ENCODE data around the gene ABCG1. TPM values are rescaled to one million over a fixed set of nuclear protein-coding genes. Genes with fewer than 3 reads are reported as not detected.

ABCG1 gene
- total RNA-seq, 1 experiment from 2014 or later = 5.6 TPM

DNA sequence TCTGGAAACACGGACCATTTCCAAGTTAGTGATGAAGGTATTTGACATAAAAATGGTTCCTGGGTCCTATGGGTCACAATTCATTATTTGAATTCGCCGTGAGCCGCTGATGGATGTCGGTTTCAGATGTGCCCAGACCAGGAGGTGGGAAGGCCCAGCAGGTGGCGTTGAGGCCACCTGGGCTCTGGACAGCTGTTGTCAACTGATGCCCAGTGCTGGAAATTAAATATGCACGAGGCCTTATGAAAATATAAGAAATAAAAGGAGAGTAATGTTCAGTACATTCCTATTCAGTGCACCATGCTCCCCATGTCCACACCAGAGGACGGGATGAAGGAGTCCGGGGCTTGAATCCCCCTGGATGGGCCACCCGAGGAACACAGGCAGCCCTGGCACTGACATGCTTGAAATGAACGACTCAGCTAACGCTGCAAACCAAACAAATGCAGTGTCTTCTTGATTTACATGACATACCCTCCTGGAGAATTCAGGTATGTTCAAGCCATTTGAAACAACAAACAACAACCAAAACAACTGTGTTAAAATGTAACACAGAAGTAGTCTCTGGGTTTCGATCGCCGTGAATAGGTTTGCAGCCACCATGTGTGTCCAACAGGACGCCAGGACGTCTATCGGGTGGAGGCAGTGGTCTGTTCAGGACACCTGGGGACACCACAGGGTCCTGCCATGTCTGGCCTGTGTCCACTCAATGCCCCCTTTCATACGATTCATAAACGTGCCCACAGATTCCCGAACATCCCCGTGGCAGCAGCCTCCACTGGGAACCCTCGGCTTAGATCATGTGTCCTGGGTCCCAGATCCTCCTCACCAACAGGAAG lies 90.2 kb downstream of the ABCG1 start:
- no peaks in the 10 kb centered on the region for H4K20me1 ChIP-seq (ENCODE audit: insufficient read depth)
- H2AFZ ChIP-seq = 0 out of 2 replicates have a peak overlapping the region, but pooled peaks have one; percentile 5
- no peak overlapping the region for H3K27ac ChIP-seq
- no peaks in the 10 kb centered on the region for H3K4me1 ChIP-seq (replicated peaks; ENCODE audit: insufficient read depth)
- DNase-seq = no peak
- TF ChIP-seq, protein P1, sequence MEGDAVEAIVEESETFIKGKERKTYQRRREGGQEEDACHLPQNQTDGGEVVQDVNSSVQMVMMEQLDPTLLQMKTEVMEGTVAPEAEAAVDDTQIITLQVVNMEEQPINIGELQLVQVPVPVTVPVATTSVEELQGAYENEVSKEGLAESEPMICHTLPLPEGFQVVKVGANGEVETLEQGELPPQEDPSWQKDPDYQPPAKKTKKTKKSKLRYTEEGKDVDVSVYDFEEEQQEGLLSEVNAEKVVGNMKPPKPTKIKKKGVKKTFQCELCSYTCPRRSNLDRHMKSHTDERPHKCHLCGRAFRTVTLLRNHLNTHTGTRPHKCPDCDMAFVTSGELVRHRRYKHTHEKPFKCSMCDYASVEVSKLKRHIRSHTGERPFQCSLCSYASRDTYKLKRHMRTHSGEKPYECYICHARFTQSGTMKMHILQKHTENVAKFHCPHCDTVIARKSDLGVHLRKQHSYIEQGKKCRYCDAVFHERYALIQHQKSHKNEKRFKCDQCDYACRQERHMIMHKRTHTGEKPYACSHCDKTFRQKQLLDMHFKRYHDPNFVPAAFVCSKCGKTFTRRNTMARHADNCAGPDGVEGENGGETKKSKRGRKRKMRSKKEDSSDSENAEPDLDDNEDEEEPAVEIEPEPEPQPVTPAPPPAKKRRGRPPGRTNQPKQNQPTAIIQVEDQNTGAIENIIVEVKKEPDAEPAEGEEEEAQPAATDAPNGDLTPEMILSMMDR (conservative IDR thresholded peaks at IDR 0.05) = no peak
- TF ChIP-seq EZH2 (IDR thresholded peaks at IDR 0.05; ENCODE audit: low read depth) = no peak
- H3K4me2 ChIP-seq = no peak overlapping the region
- H3K36me3 ChIP-seq (ENCODE audit: low read depth) = no peaks in the 10 kb centered on the region
- H3F3A ChIP-seq (ENCODE audit: insufficient read depth, low read depth) = no peaks in the 10 kb centered on the region
- H3K9me2 ChIP-seq (ENCODE audit: insufficient read depth) = no peaks in the 10 kb centered on the region
- H3K79me2 ChIP-seq (ENCODE audit: low read depth) = no peaks in the 10 kb centered on the region
- no peaks in the 10 kb centered on the region for H3K9me3 ChIP-seq (ENCODE audit: insufficient read depth, low read depth)
- H3K4me3 ChIP-seq = no peak overlapping the region
- no TSS peak for BruUV-seq (replicated peaks)
- POLR2A ChIA-PET (ENCODE audit: unreplicated experiment) = no interaction called here
- H3K27me3 ChIP-seq (ENCODE audit: insufficient read depth, low read depth) = no peaks in the 10 kb centered on the region
- CTCF ChIA-PET = interaction anchor here (0.6 to 0.7 kb wide), 4 partner anchors 54 to 434 kb away, joined by 4 to 18 read pairs (median 8); no protein-coding TSS in a partner anchor
- intact Hi-C loops (cut with micrococcal nuclease; ENCODE audit: unreplicated experiment) = loop anchor here (2.0 kb wide), 1 partner anchor 72 kb away; no protein-coding TSS in a partner anchor

DNA sequence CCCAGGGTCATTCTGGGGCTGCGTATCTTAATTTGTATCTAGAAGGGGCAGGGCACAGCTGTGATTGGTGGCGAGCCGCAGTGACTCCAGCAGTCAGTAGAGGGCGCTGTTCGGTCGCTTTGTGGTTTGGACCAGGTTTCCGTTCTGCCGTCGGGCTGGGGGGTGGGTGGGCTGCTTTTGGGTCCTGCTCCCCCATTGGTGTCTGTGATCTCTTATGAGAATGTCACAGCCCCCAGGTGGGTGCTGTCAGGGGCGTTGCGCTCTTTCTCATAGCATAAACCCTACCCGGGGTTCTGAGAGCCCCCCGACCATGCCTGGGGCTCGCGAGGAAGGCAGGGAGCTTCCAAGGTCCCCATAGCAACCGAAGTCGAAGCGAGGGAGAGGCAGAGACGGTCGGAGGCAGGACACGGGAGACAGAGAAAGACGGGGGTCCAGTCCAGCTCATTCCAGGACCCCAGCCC lies 90.8 kb downstream of the ABCG1 start:
- Histone ChIP-seq H3K9me3 (ENCODE audit: insufficient read depth, low read depth) (no peaks in the 10 kb centered on the region), H3K4me3 (no peak overlapping the region), H3K9me2 (ENCODE audit: insufficient read depth) (no peaks in the 10 kb centered on the region), H3K36me3 (ENCODE audit: low read depth) (no peaks in the 10 kb centered on the region), H3K27ac (no peak overlapping the region), H3K4me2 (no peak overlapping the region), H3K79me2 (ENCODE audit: low read depth) (no peaks in the 10 kb centered on the region), H3F3A (ENCODE audit: insufficient read depth, low read depth) (no peaks in the 10 kb centered on the region), H2AFZ (no peak overlapping the region), H3K27me3 (ENCODE audit: insufficient read depth, low read depth) (no peaks in the 10 kb centered on the region), H3K4me1 (replicated peaks; ENCODE audit: insufficient read depth) (no peaks in the 10 kb centered on the region), H4K20me1 (ENCODE audit: insufficient read depth) (no peaks in the 10 kb centered on the region)
- ChIA-PET CTCF (interaction anchor here (0.6 to 0.7 kb wide), 6 partner anchors 53 to 433 kb away, joined by 3 to 18 read pairs (median 6); no protein-coding TSS in a partner anchor), POLR2A (ENCODE audit: unreplicated experiment) (no interaction called here)
- BruUV-seq (replicated peaks) = no TSS peak
- TF ChIP-seq EZH2 (IDR thresholded peaks at IDR 0.05; ENCODE audit: low read depth) = no peak
- TF ChIP-seq, protein P1 (conservative IDR thresholded peaks at IDR 0.05) = peak; percentile 74
- DNase-seq = peak in 1 of 2 experiments; percentile 31
- intact Hi-C loops (cut with micrococcal nuclease; ENCODE audit: unreplicated experiment) = loop anchor here (2.0 kb wide), 1 partner anchor 71 kb away; no protein-coding TSS in a partner anchor

DNA sequence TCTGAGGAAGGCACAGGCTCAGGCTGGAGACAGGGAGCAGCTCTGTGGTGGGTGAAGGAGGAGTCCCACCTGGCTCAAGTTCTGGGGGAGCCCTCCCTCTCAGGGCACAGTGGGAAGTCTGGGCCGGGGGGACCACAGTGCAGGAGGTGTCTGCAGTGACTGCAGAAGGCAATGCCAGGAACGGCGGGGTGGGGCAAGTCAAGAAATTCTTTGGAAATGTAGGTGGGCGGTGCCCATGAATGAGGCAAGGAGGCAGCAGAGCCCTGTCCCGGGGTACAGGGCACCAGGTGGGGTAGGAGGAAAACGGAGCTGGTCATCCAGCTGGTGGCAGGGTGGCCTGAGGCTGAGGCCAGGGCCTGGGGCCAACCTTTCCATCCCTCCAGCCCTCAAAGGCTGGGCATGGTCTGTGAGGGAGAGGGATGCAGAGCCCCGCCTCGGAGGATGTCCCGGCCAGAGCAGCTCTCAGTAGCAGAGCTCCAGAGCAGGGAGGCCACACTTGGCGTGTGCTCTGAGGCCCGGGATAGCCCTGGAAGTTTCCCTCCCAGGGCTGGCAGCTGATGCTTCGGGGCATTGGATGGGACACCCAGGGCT lies 91.6 kb downstream of the ABCG1 start:
- no peak for DNase-seq

More for the DNA sequence above, 91.6 kb downstream of the ABCG1 start:
- TF ChIP-seq, protein P1 (conservative IDR thresholded peaks at IDR 0.05) = no peak
- TF ChIP-seq EZH2 (IDR thresholded peaks at IDR 0.05; ENCODE audit: low read depth) = no peak
- no TSS peak for BruUV-seq (replicated peaks)
- H3K27ac ChIP-seq = no peak overlapping the region
- intact Hi-C loops (cut with micrococcal nuclease; ENCODE audit: unreplicated experiment) = no loop called here
- no peaks in the 10 kb centered on the region for H3K4me1 ChIP-seq (replicated peaks; ENCODE audit: insufficient read depth)
- H3K9me3 ChIP-seq (ENCODE audit: insufficient read depth, low read depth) = no peaks in the 10 kb centered on the region
- no peaks in the 10 kb centered on the region for H3K9me2 ChIP-seq (ENCODE audit: insufficient read depth)
- CTCF ChIA-PET = interaction anchor here (0.6 to 0.7 kb wide), 2 partner anchors 140 to 275 kb away, joined by 3 to 6 read pairs; no protein-coding TSS in a partner anchor
- H4K20me1 ChIP-seq (ENCODE audit: insufficient read depth) = no peaks in the 10 kb centered on the region
- no peaks in the 10 kb centered on the region for H3K79me2 ChIP-seq (ENCODE audit: low read depth)
- no peaks in the 10 kb centered on the region for H3K36me3 ChIP-seq (ENCODE audit: low read depth)
- H3K4me2 ChIP-seq = no peak overlapping the region
- POLR2A ChIA-PET (ENCODE audit: unreplicated experiment) = no interaction called here
- H3K27me3 ChIP-seq (ENCODE audit: insufficient read depth, low read depth) = no peaks in the 10 kb centered on the region
- H2AFZ ChIP-seq = no peak overlapping the region
- H3K4me3 ChIP-seq = no peak overlapping the region
- H3F3A ChIP-seq (ENCODE audit: insufficient read depth, low read depth) = no peaks in the 10 kb centered on the region
